NCI-H1436 treated with DMSO at 0.1 percent for 48 hours (cell line): ENCODE measurements around the gene TRMT112.
A peak's percentile ranks its signal among the peaks of the same experiment; 100 is the strongest.

Source experiments
- DNase-seq: peaks from one replicate; lab custom pipeline; 2025; lab: John Stamatoyannopoulos, UW

Gene TRMT112

DNA sequence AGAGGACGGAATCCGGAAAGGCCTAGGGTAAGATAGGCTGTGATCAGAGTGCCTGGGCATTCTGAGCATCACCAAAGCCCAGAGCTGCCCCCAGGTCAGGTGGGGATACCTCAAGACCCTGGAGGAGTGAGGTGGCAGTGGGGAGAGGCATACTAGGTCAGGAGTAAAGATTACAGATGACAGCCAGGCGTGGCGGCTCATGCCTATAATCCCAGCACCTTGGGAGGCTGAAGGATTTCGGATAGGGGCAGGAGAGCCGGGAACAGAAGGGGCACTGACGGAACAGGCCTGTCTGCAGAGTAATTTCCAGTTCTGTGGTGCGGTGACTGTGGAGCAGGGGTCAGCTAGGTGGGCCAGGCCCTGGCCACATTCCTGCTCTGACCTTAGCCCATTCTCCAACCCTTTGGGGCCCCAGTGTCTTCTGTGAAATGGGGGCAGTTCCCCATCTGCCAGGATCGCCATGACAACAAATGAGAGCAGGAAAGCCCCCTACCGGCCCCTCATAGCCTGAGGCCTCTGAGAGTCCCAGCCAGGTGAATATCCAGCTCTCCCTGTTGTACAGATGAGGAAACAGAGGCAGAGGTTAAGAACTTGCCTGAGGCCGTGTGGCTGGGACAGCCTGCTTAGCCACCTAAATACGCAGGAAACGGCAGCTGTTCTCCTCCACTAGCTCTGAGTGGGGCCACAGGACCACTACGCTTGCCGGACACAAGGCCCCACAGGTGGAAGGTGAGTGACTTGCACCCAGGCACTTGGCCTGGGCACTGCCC, 42.1 kb downstream of the TRMT112 start:
- no peak for DNase-seq

DNA sequence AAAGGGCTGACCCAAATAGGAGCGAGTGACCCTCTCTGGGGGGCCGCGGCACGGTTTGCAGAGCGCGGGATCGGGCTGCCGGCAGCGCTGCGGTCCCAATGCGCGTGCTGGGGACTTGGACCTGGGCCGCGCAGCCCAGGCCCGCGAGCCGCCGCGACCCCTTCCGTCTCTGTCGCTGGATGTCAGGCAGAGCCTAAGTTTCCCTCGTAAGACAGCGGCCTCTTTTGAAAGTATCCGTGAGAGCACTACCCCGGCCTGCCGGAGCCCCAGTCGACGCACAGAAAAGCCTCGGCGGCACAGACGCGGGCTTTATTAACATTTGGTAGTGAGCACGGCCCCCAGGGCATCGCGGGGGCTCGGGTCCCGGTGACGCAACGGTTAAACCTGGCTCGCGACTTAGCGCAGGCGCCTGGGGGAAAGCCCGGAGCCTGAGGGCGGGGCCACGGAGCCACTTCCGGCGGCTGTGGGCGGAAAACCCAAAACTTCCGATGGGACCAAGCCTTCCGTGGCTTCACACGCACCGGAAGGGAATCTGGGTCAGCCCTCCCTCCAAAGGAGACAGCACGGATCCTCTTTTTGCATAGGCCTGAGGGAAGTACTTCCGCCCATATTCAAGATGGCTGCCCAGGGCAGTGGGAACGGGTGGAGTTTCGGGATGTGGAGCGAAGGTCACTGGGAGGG, 47.7 kb downstream of the TRMT112 start:
- DNase-seq: peak; percentile 96

DNA sequence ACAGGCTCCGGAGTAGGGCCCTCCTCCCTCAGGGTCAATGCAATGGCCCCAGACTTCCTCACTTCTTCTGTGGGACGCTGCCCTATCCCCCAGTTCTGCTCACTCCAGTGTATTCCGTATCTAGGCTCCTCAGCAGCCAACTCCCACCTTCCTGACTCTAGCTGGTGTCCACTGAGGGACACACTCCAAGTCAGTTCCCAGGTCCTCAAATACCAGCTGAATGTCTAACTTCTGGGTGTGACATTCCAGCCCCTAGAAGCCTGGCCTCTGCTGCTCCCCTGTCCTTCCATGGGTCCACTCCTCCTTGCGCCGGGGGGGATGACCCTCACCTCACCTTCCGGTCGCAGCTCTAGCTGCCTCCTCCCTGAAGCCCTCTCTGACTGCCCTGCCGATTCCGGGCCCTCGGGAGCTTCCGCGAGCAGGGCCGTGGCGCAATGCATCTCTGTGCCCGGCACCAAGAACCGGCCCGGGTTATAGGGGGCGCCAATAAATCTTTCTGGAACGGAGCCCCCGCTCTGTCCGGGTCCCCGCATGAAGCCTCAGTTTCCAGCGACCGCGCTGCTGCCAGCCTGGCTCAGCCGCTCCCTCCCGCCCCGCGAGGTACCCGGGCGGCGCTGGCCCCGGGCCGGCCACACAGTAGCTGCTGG, 48.3 kb downstream of the TRMT112 start:
- DNase-seq: no peak

DNA sequence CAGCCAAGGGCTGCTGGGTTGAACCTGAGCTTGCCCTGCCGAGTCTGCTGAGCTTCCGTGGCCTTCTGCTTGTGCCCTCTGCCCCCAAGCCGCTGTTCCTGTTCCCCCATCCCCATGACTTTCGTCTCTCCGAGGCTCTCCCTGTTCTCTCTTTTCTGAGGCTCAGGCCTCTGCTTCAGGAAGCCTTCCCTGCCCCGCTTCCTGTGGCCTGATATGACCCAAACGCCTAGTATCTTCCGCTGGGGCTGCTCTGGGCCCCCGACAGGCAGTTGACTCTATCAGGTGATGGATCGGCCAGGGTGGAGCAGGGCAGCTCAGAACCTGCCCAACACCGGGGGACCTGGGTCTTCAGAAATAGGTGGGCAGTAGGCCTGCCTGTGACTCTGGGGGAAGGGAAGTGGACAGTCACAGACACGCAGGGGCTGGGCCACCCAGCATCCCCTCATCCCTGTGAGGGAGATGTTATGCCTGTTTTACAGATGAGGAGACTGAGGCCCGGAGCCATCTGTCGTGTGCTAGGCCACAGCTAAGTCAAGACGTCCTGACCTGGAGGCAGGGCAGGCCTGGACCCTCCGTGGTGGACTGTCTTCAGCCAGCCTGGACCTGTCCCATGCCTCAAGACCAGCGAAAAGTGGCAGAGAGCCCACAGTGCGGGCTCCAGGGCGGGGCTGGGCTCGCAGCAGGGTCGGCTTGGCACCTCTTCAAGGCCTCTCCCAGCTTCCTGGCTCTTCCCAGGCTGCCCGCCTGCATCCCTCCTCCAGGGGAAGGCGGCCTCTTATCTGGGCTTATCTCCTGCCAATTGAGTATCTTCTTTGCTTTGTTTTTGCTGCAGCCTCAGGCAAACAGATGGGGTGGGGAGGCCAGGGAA, 49.1 kb downstream of the TRMT112 start:
- no peak for DNase-seq

DNA sequence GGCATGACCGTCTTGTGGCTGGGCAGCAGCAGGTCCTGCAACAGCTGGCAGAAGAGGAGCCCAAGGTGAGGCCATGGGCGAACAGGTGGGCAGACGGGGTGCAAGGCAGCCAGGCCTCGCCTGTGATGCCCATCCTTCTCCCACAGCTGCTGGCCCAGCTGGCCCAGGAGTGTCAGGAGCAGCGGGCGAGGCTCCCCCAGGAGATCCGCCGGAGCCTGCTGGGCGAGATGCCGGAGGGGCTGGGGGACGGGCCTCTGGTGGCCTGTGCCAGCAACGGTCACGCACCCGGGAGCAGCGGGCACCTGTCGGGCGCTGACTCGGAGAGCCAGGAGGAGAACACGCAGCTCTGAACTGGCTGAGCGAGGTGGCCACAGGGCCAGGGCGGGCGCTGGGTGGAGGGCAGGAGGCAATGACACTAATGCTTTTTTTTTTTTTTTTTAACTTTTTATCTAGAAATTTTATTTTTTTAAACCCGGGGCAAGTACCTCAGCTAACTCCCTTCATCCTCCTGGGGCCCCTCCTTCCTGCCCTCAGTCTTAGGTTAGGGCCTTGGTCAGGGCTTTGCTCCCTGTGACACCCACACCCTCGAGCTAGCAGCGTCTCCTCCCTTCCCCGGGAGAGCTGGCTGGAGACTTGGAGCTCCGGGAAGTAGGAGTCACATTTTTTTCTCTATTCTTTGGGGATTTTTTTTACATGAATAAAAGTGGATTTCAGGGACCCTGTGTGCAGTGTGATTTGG, 50.0 kb downstream of the TRMT112 start:
- DNase-seq: no peak
